H1 (cell line): ENCODE data around the gene ADCY9. TPM values are rescaled to one million over a fixed set of nuclear protein-coding genes. Genes with fewer than 3 reads are reported as not detected.

ENCODE experiments used
- CTCF ChIA-PET: fragments of 300-600 bp; sonication (Branson Sonifier 250); formaldehyde crosslinking; loops from one replicate; lab custom pipeline; 2021; ENCODE audit not compliant: partially characterized antibody; lab: Charles Lee
- POLR2A ChIA-PET: fragments of 300-600 bp; sonication (Branson Sonifier 250); formaldehyde crosslinking; loops from one replicate; lab custom pipeline; 2021; ENCODE audit warnings: inconsistent platforms; ENCODE audit not compliant: partially characterized antibody; lab: Charles Lee
- DNase-seq, 2 experiments: peaks; one replicate each; pipeline versions ENCODE4 v3.0.0 to v3.0.0-alpha.2; 2010 to 2022; ENCODE audit warnings: low spot score in 2 of 2, low read depth in 1 of 2, mixed read lengths in 1 of 2
- FAIRE-seq: peaks from 2 replicates; lab custom pipeline; 2011; peaks lifted over from hg19 to GRCh38; lab: Jason Lieb, UNC
- H2AFZ ChIP-seq: 2 replicates; pipeline ENCODE4 v1.8.1; 2012; ENCODE audit warnings: low read length, inconsistent platforms
- H2AK5ac ChIP-seq: 2 replicates; pipeline ENCODE4 v1.6.1; 2013; ENCODE audit warnings: low read depth, low read length
- H2BK120ac ChIP-seq: replicated peaks from 2 replicates; pipeline ENCODE3; 2013; ENCODE audit warnings: low read depth, low read length, inconsistent platforms
- H2BK12ac ChIP-seq: 2 replicates; pipeline ENCODE4 v1.6.1; 2013; ENCODE audit warnings: low read depth, low read length
- H2BK15ac ChIP-seq: 2 replicates; pipeline ENCODE4 v1.6.1; 2013; ENCODE audit warnings: low read length
- H2BK20ac ChIP-seq: 2 replicates; pipeline ENCODE4 v1.6.1; 2013; ENCODE audit warnings: low read length
- H2BK5ac ChIP-seq: 2 replicates; pipeline ENCODE4 v1.6.1; 2013; ENCODE audit warnings: low read depth, low read length
- H3K14ac ChIP-seq: 2 replicates; pipeline ENCODE4 v1.6.1; 2013; ENCODE audit warnings: inconsistent platforms; ENCODE audit not compliant: insufficient read length
- H3K18ac ChIP-seq: 2 replicates; pipeline ENCODE4 v1.6.1; 2013; ENCODE audit warnings: low read length; ENCODE audit errors: extremely low read depth
- H3K23ac ChIP-seq: 2 replicates; pipeline ENCODE4 v1.6.1; 2013; ENCODE audit warnings: inconsistent platforms; ENCODE audit not compliant: insufficient read length
- H3K23me2 ChIP-seq: 2 replicates; pipeline ENCODE4 v1.6.1; 2013; ENCODE audit warnings: low read depth, low read length
- H3K27ac ChIP-seq: 2 replicates; pipeline ENCODE4 v1.6.1; 2011; ENCODE audit warnings: low read depth, low read length, inconsistent platforms
- H3K27me3 ChIP-seq, 4 experiments: replicated peaks in 1 of 4; 1 replicate in 1 of 4; 2 replicates in 3 of 4; pipeline versions ENCODE4 v1.6.1 to v1.8.1; 2011 to 2013; ENCODE audit warnings: low read length in 3 of 4, mild to moderate bottlenecking in 3 of 4, inconsistent platforms in 2 of 4, mixed read lengths in 2 of 4, moderate library complexity in 1 of 4; ENCODE audit not compliant: control insufficient read depth in 3 of 4, insufficient read depth in 3 of 4; ENCODE audit errors: extremely low read depth in 1 of 4
- H3K36me3 ChIP-seq, 4 experiments: 2 replicates each; pipeline versions ENCODE4 v1.6.1 to v1.8.1; 2011 to 2013; ENCODE audit warnings: mild to moderate bottlenecking in 4 of 4, low read length in 3 of 4, moderate library complexity in 2 of 4, control low read depth in 1 of 4, inconsistent platforms in 1 of 4; ENCODE audit not compliant: insufficient read depth in 4 of 4, control insufficient read depth in 2 of 4
- H3K4ac ChIP-seq: replicated peaks from 2 replicates; pipeline ENCODE3; 2013; ENCODE audit warnings: low read length, low read depth, mixed read lengths, inconsistent platforms; ENCODE audit not compliant: insufficient read length
- H3K4me1 ChIP-seq, 4 experiments: replicated peaks in 1 of 4; 1 replicate in 1 of 4; 2 replicates in 3 of 4; pipeline versions ENCODE4 v1.6.1 to v1.8.1; 2011 to 2013; ENCODE audit warnings: low read length in 3 of 4, inconsistent platforms in 2 of 4, mixed read lengths in 1 of 4; ENCODE audit not compliant: insufficient read depth in 4 of 4, control insufficient read depth in 3 of 4
- H3K4me2 ChIP-seq, 2 experiments: 2 replicates each; pipeline versions ENCODE4 v1.6.1 to v1.8.1; 2011 to 2013; ENCODE audit warnings: low read depth in 2 of 2, low read length in 2 of 2, control low read depth in 1 of 2, inconsistent platforms in 1 of 2, mild to moderate bottlenecking in 1 of 2; ENCODE audit not compliant: insufficient read depth in 1 of 2
- H3K4me3 ChIP-seq, 4 experiments: fragments of 200-600, 300-600 bp in 1 of 4; sonication (generic), shearing (Covaris generic), sonication (Bioruptor Twin) in 1 of 4; 2 replicates each; pipeline versions ENCODE4 v1.5.1 to v1.8.1; 2011 to 2016; ENCODE audit warnings: low read length in 4 of 4, low read depth in 3 of 4, control low read depth in 2 of 4, inconsistent platforms in 2 of 4, mild to moderate bottlenecking in 2 of 4, mixed read lengths in 1 of 4, moderate library complexity in 1 of 4; ENCODE audit not compliant: insufficient read depth in 2 of 4; ENCODE audit errors: extremely low read depth in 1 of 4
- H3K56ac ChIP-seq: replicated peaks from 2 replicates; pipeline ENCODE3; 2013; ENCODE audit warnings: low read depth, mild to moderate bottlenecking, mixed read lengths, low read length, inconsistent platforms; ENCODE audit not compliant: insufficient read length
- H3K79me1 ChIP-seq: 2 replicates; pipeline ENCODE4 v1.6.1; 2013; ENCODE audit warnings: low read depth, low read length, control low read depth
- H3K79me2 ChIP-seq, 2 experiments: 2 replicates each; pipeline versions ENCODE4 v1.6.1 to v1.8.1; 2012 to 2013; ENCODE audit warnings: low read length in 2 of 2, mild to moderate bottlenecking in 2 of 2, inconsistent platforms in 1 of 2; ENCODE audit not compliant: insufficient read depth in 2 of 2, control insufficient read depth in 1 of 2
- H3K9ac ChIP-seq, 4 experiments: replicated peaks in 1 of 4; 1 replicate in 1 of 4; 2 replicates in 3 of 4; pipeline versions ENCODE4 v1.6.1 to v1.8.1; 2011 to 2013; ENCODE audit warnings: low read depth in 3 of 4, low read length in 3 of 4, control low read depth in 2 of 4, mild to moderate bottlenecking in 2 of 4, moderate library complexity in 2 of 4, inconsistent platforms in 1 of 4; ENCODE audit errors: extremely low read depth in 1 of 4
- H3K9me3 ChIP-seq, 2 experiments: 2 replicates each; pipeline versions ENCODE4 v1.6.1 to v1.8.1; 2012 to 2013; ENCODE audit warnings: mild to moderate bottlenecking in 2 of 2, moderate library complexity in 2 of 2, control low read depth in 1 of 2, inconsistent platforms in 1 of 2, low read depth in 1 of 2, low read length in 1 of 2, mixed read lengths in 1 of 2; ENCODE audit not compliant: insufficient read depth in 2 of 2
- H4K20me1 ChIP-seq, 2 experiments: replicated peaks in 1 of 2; 2 replicates each; pipeline versions ENCODE3 to v1.8.1; 2011 to 2013; ENCODE audit warnings: inconsistent platforms in 2 of 2, low read length in 2 of 2, mild to moderate bottlenecking in 1 of 2; ENCODE audit not compliant: insufficient read depth in 2 of 2, control insufficient read depth in 1 of 2
- H4K5ac ChIP-seq: 2 replicates; pipeline ENCODE4 v1.6.1; 2013; ENCODE audit warnings: low read length, low read depth, mixed read lengths, inconsistent platforms; ENCODE audit not compliant: insufficient read length
- H4K8ac ChIP-seq: 2 replicates; pipeline ENCODE4 v1.8.0; 2013; ENCODE audit warnings: mild to moderate bottlenecking, moderate library complexity, low read length, inconsistent platforms; ENCODE audit not compliant: insufficient read depth; ENCODE audit errors: extremely low read depth
- H4K91ac ChIP-seq: replicated peaks from 2 replicates; pipeline ENCODE3; 2013; ENCODE audit warnings: low read length, mixed read lengths, inconsistent platforms; ENCODE audit not compliant: insufficient read length
- CHD2 ChIP-seq: IDR thresholded peaks from 2 replicates; pipeline ENCODE4 v1.6.1; 2012; ENCODE audit warnings: low read length, improper control_type of control experiment
- E2F6 ChIP-seq: IDR thresholded peaks from 2 replicates; pipeline ENCODE4 v1.6.1; 2012; ENCODE audit warnings: inconsistent platforms
- EGR1 ChIP-seq: IDR thresholded peaks from 2 replicates; pipeline ENCODE4 v1.6.1; 2011; ENCODE audit warnings: low read depth, low read length, borderline replicate concordance
- FOSL1 ChIP-seq: IDR thresholded peaks from 2 replicates; pipeline ENCODE4 v1.6.1; 2011; ENCODE audit warnings: mild to moderate bottlenecking, low read depth, low read length, moderate library complexity; ENCODE audit not compliant: insufficient read depth
- SIN3A ChIP-seq, 2 experiments: IDR thresholded peaks in 1 of 2; conservative IDR thresholded peaks in 1 of 2; 2 replicates each; pipeline ENCODE4 v1.6.1; 2011 to 2012; ENCODE audit warnings: low read length in 2 of 2, improper control_type of control experiment in 1 of 2, low read depth in 1 of 2, mild to moderate bottlenecking in 1 of 2
- WGBS, 2 experiments: shearing (Covaris generic) in 1 of 2; methylation state at CpG; one replicate each; pipeline versions ENCODE4 v1.1.6 to v1.1.7; 2013 to 2015; ENCODE audit warnings: low lambda C conversion rate in 2 of 2, mixed read lengths in 2 of 2, inconsistent platforms in 1 of 2, low coverage in 1 of 2, missing lambda C conversion rate in 1 of 2; ENCODE audit not compliant: insufficient replicate concordance in 2 of 2, insufficient coverage in 1 of 2, insufficient read length in 1 of 2; ENCODE audit errors: extremely low coverage in 1 of 2, missing lambda C conversion rate in 1 of 2; 5-methylcytosine and 5-hydroxymethylcytosine counted together
- polyA plus RNA-seq, 7 experiments: library from polyadenylated mRNA; depleted of rRNA in 3 of 7; stranded (reverse) in 5 of 7; unstranded in 2 of 7; fragments of >200 nt in 5 of 7; fragments of 200-250 nt in 2 of 7; gene quantifications; 1 replicate in 5 of 7; 2 replicates in 1 of 7; 4 replicates in 1 of 7; pipeline versions ENCODE4 v1.2.1 to v1.2.3, GENCODE V29; 2011 to 2013; ENCODE audit warnings: missing spikeins in 2 of 7, mixed read lengths in 2 of 7
- total RNA-seq: library from RNA; stranded (reverse); fragmentation: NEBNext Ultra II Directional; extraction: Animal tissue kit (Norgen Biotek cat#: 25700); gene quantifications from 2 replicates; pipeline ENCODE4 v1.2.1, GENCODE V29; 2021

ADCY9 gene
- total and polyA plus RNA-seq, 2 of the 8 experiments (the other 6 are each of a cell fraction or from before 2014, with no cell fraction given): 5.4 to 13.1 TPM

- Histone ChIP-seq H2BK20ac (no peak overlapping the region), H4K20me1 (no peaks in the 10 kb centered on the region), H2BK5ac (no peak overlapping the region)
- WGBS, 2 experiments: 88% methylated on average over 9 of the region's 9 CpGs; no CpG with 5 or more reads in 1 of the 2 experiments
- TF ChIP-seq SIN3A (conservative IDR thresholded peaks at IDR 0.05 in 1 of 2, IDR thresholded peaks at IDR 0.05 in 1 of 2; ENCODE audit: low read depth in 1 of 2, low read length in 2 of 2) (no peak), FOSL1 (no peak), EGR1 (no peak), E2F6 (no peak), CHD2 (no peak)
- TF ChIP-seq, all 59 proteins: peak for 0
- no peaks in the 10 kb centered on the region for H3K27me3 ChIP-seq
- H4K5ac ChIP-seq: no peak overlapping the region
- H3K36me3 ChIP-seq: no peaks in the 10 kb centered on the region
- no peak overlapping the region for H3K4me3 ChIP-seq
- no peak overlapping the region for H4K91ac ChIP-seq
- CTCF ChIA-PET: interaction anchor here (0.8 to 3.2 kb wide), 3 partner anchors 8 to 32 kb away, joined by 3 to 17 read pairs (median 3); no protein-coding TSS in a partner anchor
- no peaks in the 10 kb centered on the region for H3K79me1 ChIP-seq
- no peak overlapping the region for H3K23ac ChIP-seq
- DNase-seq: no peak
- H4K8ac ChIP-seq: no peak overlapping the region
- no peaks in the 10 kb centered on the region for H3K9me3 ChIP-seq
- no peak overlapping the region for H3K9ac ChIP-seq
- H3K27ac ChIP-seq: no peak overlapping the region
- no peak overlapping the region for H2AK5ac ChIP-seq
- POLR2A ChIA-PET: no interaction called here
- no peak overlapping the region for H2BK15ac ChIP-seq
- no peak overlapping the region for H3K4me2 ChIP-seq
- H3K4ac ChIP-seq: no peak overlapping the region
- H2BK12ac ChIP-seq: no peak overlapping the region
- H3K4me1 ChIP-seq: peaks cover 0 to 2% (median 0%) of the 10 kb centered on the region in 4 experiments; a peak in 1 of 7 replicates
- no peak for FAIRE-seq
- H2BK120ac ChIP-seq: no peak overlapping the region
- H3K18ac ChIP-seq: no peak overlapping the region
- H2AFZ ChIP-seq: no peak overlapping the region
- no peaks in the 10 kb centered on the region for H3K79me2 ChIP-seq
- H3K23me2 ChIP-seq: no peaks in the 10 kb centered on the region
- no peak overlapping the region for H3K14ac ChIP-seq
- H3K56ac ChIP-seq: no peak overlapping the region
Measured at GRCh38 chr16:3971261-3971660, 145.0 kb downstream of the ADCY9 start.
